ENCODE results near the gene ZDHHC20. TPM values are rescaled to one million over a fixed set of nuclear protein-coding genes. Genes with fewer than 3 reads are reported as not detected.
"Not testable (repeated sequence)": the region's sequence is repeated elsewhere in the genome, so short reads cannot be mapped to it uniquely, and the experiment has no call there.

ZDHHC20 gene
- total and polyA plus RNA-seq, 10 of the 15 experiments (the other 5 are each of a cell fraction or from before 2014, with no cell fraction given): 8.6 to 57.8 (median 41.7) TPM

DNA sequence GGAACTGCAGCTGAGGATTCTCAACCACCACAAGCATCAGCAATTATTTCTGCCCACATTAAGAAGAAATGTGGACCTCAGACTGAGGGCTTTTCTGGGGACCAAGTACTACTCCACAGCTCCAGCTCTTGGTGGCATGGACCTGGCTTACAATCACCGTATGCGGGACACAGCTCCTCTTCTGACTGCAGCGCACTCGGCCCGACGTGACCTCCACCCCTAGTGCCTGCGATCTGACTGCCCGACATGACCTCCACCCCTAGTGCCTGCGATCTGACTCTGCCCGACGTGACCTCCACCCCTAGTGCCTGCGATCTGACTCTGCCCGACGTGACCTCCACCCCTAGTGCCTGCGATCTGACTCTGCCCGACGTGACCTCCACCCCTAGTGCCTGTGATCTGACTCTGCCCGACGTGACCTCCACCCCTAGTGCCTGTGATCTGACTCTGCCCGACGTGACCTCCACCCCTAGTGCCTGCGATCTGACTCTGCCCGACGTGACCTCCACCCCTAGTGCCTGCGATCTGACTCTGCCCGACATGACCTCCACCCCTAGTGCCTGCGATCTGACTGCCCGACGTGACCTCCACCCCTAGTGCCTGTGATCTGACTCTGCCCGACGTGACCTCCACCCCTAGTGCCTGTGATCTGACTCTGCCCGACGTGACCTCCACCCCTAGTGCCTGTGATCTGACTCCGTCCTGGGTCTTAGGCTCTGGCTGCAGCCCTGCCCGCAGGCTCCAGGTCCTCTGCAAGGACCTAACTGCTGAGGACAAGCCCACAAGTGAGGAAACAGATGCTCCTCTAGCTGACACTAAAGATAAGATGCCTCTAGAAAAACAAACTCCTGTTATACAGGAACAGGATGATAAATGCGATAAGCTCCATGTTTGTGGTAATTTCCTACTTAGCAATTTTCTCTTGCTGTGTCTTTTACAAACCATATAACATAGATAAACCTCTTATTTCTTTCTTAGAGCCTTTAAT lies 81.8 kb downstream of the ZDHHC20 start:
- H3K4me2 ChIP-seq (ENCODE audit: control insufficient read depth, insufficient read depth); BruUV-seq (replicated peaks); H3K9ac ChIP-seq (ENCODE audit: control insufficient read depth, insufficient read depth, low read length); FAIRE-seq; H2AFZ ChIP-seq (ENCODE audit: control insufficient read depth, low read depth, low read length); SMC1A ChIA-PET (ENCODE audit: uncharacterized antibody, unreplicated experiment); H3K4me3 ChIP-seq; H3K4me1 ChIP-seq (ENCODE audit: control insufficient read depth, insufficient read depth, low read length); H4K20me1 ChIP-seq (ENCODE audit: control insufficient read depth, insufficient read depth); in situ Hi-C loops (cut with MboI); H3K79me2 ChIP-seq (ENCODE audit: control insufficient read depth, insufficient read depth, low read length); H3K9me3 ChIP-seq (replicated peaks; ENCODE audit: control insufficient read depth, insufficient read depth, low read length); H3K27me3 ChIP-seq (replicated peaks in 1 of 2; ENCODE audit: control insufficient read depth in 2 of 2, insufficient read depth in 2 of 2, low read length in 1 of 2); ATAC-seq; H3K27ac ChIP-seq (ENCODE audit: control insufficient read depth, insufficient read depth); DNase-seq (ENCODE audit: low read depth, low spot score); intact Hi-C loops (cut with micrococcal nuclease; ENCODE audit: unreplicated experiment); POLR2A ChIA-PET; RAD21 ChIA-PET (ENCODE audit: unreplicated experiment): not testable (repeated sequence)
- CTCF ChIA-PET: interaction anchor here (0.6 kb wide), 1 partner anchor 117 kb away, joined by 4 read pairs; no protein-coding TSS in a partner anchor
- peaks cover 2 to 18% of the 10 kb centered on the region in 2 experiments for H3K36me3 ChIP-seq (ENCODE audit: control insufficient read depth in 2 of 2, insufficient read depth in 2 of 2, low read length in 1 of 2)
- WGBS (ENCODE audit: insufficient coverage, insufficient replicate concordance, low lambda C conversion rate, missing lambda C conversion rate): 93% methylated on average over 36 of the region's 36 CpGs
- 0 out of 2 replicates have a peak, but pooled peaks have one; percentile 22 for TF ChIP-seq POLR2A (IDR thresholded peaks at IDR 0.05; ENCODE audit: low read depth, low read length)

DNA sequence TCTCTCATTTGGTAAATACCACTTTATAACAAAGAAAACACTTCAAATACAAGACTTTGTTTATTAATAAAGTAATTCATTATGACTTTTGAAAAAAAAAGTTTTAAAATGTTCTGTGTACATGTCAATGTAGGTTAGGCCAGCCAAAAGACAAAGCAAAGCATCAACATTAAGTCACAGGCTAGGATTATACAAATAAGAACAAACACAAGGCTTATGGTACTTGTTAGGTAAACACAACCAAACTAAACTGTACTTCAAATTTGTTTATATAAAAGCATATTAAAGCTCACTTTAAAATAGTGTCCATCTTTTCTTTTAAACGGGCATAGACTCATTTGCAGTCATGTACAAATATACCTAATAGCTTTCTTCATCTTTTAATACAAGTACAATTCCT lies 86.6 kb downstream of the ZDHHC20 start:
- H3K36me3 ChIP-seq (ENCODE audit: control insufficient read depth in 2 of 2, insufficient read depth in 2 of 2, low read length in 1 of 2): peaks cover 2 to 9% of the 10 kb centered on the region in 2 experiments
- POLR2A ChIA-PET: no interaction called here
- WGBS (ENCODE audit: insufficient coverage, insufficient replicate concordance, low lambda C conversion rate, missing lambda C conversion rate): 100% methylated on average over 1 of the region's 1 CpG
- FAIRE-seq (no peak), ATAC-seq (no peak), DNase-seq (ENCODE audit: low read depth, low spot score) (no peak)
- no peak overlapping the region for H3K4me3 ChIP-seq
- RAD21 ChIA-PET (ENCODE audit: unreplicated experiment): no interaction called here
- no peak overlapping the region for H3K4me2 ChIP-seq (ENCODE audit: control insufficient read depth, insufficient read depth)
- H2AFZ ChIP-seq (ENCODE audit: control insufficient read depth, low read depth, low read length): no peak overlapping the region
- SMC1A ChIA-PET (ENCODE audit: uncharacterized antibody, unreplicated experiment): interaction anchor here (0.8 to 1.1 kb wide), 2 partner anchors 16 to 44 kb away, joined by 3 to 4 read pairs; no protein-coding TSS in a partner anchor
- H3K9me3 ChIP-seq (replicated peaks; ENCODE audit: control insufficient read depth, insufficient read depth, low read length): no peaks in the 10 kb centered on the region
- CTCF ChIA-PET: interaction anchor here (1.2 kb wide), 1 partner anchor 105 kb away, joined by 3 read pairs; no protein-coding TSS in a partner anchor
- no peaks in the 10 kb centered on the region for H3K4me1 ChIP-seq (ENCODE audit: control insufficient read depth, insufficient read depth, low read length)
- intact Hi-C loops (cut with micrococcal nuclease; ENCODE audit: unreplicated experiment): no loop called here
- H3K27ac ChIP-seq (ENCODE audit: control insufficient read depth, insufficient read depth): no peak overlapping the region
- H4K20me1 ChIP-seq (ENCODE audit: control insufficient read depth, insufficient read depth): no peaks in the 10 kb centered on the region
- no peaks in the 10 kb centered on the region for H3K27me3 ChIP-seq (replicated peaks in 1 of 2; ENCODE audit: control insufficient read depth in 2 of 2, insufficient read depth in 2 of 2, low read length in 1 of 2)
- H3K9ac ChIP-seq (ENCODE audit: control insufficient read depth, insufficient read depth, low read length): no peak overlapping the region
- in situ Hi-C loops (cut with MboI): no loop called here
- H3K79me2 ChIP-seq (ENCODE audit: control insufficient read depth, insufficient read depth, low read length): no peaks in the 10 kb centered on the region
- TF ChIP-seq, protein P1, sequence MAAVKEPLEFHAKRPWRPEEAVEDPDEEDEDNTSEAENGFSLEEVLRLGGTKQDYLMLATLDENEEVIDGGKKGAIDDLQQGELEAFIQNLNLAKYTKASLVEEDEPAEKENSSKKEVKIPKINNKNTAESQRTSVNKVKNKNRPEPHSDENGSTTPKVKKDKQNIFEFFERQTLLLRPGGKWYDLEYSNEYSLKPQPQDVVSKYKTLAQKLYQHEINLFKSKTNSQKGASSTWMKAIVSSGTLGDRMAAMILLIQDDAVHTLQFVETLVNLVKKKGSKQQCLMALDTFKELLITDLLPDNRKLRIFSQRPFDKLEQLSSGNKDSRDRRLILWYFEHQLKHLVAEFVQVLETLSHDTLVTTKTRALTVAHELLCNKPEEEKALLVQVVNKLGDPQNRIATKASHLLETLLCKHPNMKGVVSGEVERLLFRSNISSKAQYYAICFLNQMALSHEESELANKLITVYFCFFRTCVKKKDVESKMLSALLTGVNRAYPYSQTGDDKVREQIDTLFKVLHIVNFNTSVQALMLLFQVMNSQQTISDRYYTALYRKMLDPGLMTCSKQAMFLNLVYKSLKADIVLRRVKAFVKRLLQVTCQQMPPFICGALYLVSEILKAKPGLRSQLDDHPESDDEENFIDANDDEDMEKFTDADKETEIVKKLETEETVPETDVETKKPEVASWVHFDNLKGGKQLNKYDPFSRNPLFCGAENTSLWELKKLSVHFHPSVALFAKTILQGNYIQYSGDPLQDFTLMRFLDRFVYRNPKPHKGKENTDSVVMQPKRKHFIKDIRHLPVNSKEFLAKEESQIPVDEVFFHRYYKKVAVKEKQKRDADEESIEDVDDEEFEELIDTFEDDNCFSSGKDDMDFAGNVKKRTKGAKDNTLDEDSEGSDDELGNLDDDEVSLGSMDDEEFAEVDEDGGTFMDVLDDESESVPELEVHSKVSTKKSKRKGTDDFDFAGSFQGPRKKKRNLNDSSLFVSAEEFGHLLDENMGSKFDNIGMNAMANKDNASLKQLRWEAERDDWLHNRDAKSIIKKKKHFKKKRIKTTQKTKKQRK (IDR thresholded peaks at IDR 0.05; ENCODE audit: low read depth, low read length): no peak
- TF ChIP-seq PML (IDR thresholded peaks at IDR 0.05; ENCODE audit: low read length) (no peak), HCFC1 (IDR thresholded peaks at IDR 0.05; ENCODE audit: low read length) (no peak), CREB1 (IDR thresholded peaks at IDR 0.05; ENCODE audit: low read depth) (no peak), JUND (IDR thresholded peaks at IDR 0.05; ENCODE audit: low read depth, low read length) (no peak)
- no TSS peak for BruUV-seq (replicated peaks)
